Measurements from ENCODE around the gene TGM3. TPM values are rescaled to one million over a fixed set of nuclear protein-coding genes. Genes with fewer than 3 reads are reported as not detected.
"Not testable (repeated sequence)": the region's sequence is repeated elsewhere in the genome, so short reads cannot be mapped to it uniquely, and the experiment has no call there.

TGM3 gene
- 1 to 10 TPM in 2 of 4 donors, under 1 TPM in 2; 0.51 to 1.1 (median 0.90) TPM for polyA plus RNA-seq (ENCODE audit: insufficient read length in 4 of 4)

- no peak for DNase-seq (ENCODE audit: low read depth in 4 of 4, low spot score in 3 of 4)
Measured at GRCh38 chr20:2295886-2296515, at the start of gene TGM3. TSS of gene TGM3 (plus strand) at chr20:2296001. CDS start at chr20:2296064, 63 bp downstream.

- DNase-seq (ENCODE audit: low read depth in 4 of 4, low spot score in 3 of 4), result no peak
Measured at GRCh38 chr20:2246069-2246491, 49.7 kb upstream of the TGM3 start.

GRCh38 chr20:2248837-2249236 lies 47.0 kb upstream of the TGM3 start:
- no peak for DNase-seq (ENCODE audit: low read depth in 4 of 4, low spot score in 3 of 4)

GRCh38 chr20:2249935-2250334 lies 45.9 kb upstream of the TGM3 start:
- no peak for DNase-seq (ENCODE audit: low read depth in 4 of 4, low spot score in 3 of 4)

GRCh38 chr20:2252419-2252997 lies 43.3 kb upstream of the TGM3 start:
- DNase-seq (ENCODE audit: low read depth in 4 of 4, low spot score in 3 of 4), result no peak

- no peak for DNase-seq (ENCODE audit: low read depth in 4 of 4, low spot score in 3 of 4)
Measured at GRCh38 chr20:2253256-2253655, 42.5 kb upstream of the TGM3 start.

GRCh38 chr20:2254333-2254732 lies 41.5 kb upstream of the TGM3 start:
- no peak for DNase-seq (ENCODE audit: low read depth in 4 of 4, low spot score in 3 of 4)

- no peak for DNase-seq (ENCODE audit: low read depth in 4 of 4, low spot score in 3 of 4)
Measured at GRCh38 chr20:2255926-2256531, 39.8 kb upstream of the TGM3 start.

GRCh38 chr20:2259731-2260130 lies 36.1 kb upstream of the TGM3 start:
- no peak for DNase-seq (ENCODE audit: low read depth in 4 of 4, low spot score in 3 of 4)

- DNase-seq (ENCODE audit: low read depth in 4 of 4, low spot score in 3 of 4), result no peak
Measured at GRCh38 chr20:2260250-2260649, 35.6 kb upstream of the TGM3 start.

GRCh38 chr20:2261046-2261485 lies 34.7 kb upstream of the TGM3 start:
- DNase-seq (ENCODE audit: low read depth in 4 of 4, low spot score in 3 of 4), result no peak

GRCh38 chr20:2261629-2262028 lies 34.2 kb upstream of the TGM3 start:
- no peak for DNase-seq (ENCODE audit: low read depth in 4 of 4, low spot score in 3 of 4)

GRCh38 chr20:2264118-2264517 lies 31.7 kb upstream of the TGM3 start:
- DNase-seq (ENCODE audit: low read depth in 4 of 4, low spot score in 3 of 4), result no peak

GRCh38 chr20:2264621-2265374 lies 31.0 kb upstream of the TGM3 start:
- DNase-seq (ENCODE audit: low read depth in 4 of 4, low spot score in 3 of 4), result not testable (repeated sequence)

GRCh38 chr20:2273634-2274302 lies 22.0 kb upstream of the TGM3 start:
- no peak for DNase-seq (ENCODE audit: low read depth in 4 of 4, low spot score in 3 of 4)

- DNase-seq (ENCODE audit: low read depth in 4 of 4, low spot score in 3 of 4), result no peak
Measured at GRCh38 chr20:2276015-2276414, 19.8 kb upstream of the TGM3 start.

GRCh38 chr20:2279253-2279779 lies 16.5 kb upstream of the TGM3 start:
- no peak for DNase-seq (ENCODE audit: low read depth in 4 of 4, low spot score in 3 of 4)

GRCh38 chr20:2280082-2280481 lies 15.7 kb upstream of the TGM3 start:
- no peak for DNase-seq (ENCODE audit: low read depth in 4 of 4, low spot score in 3 of 4)

GRCh38 chr20:2281563-2281962 lies 14.2 kb upstream of the TGM3 start:
- no peak for DNase-seq (ENCODE audit: low read depth in 4 of 4, low spot score in 3 of 4)

GRCh38 chr20:2282181-2282580 lies 13.6 kb upstream of the TGM3 start:
- DNase-seq (ENCODE audit: low read depth in 4 of 4, low spot score in 3 of 4), result no peak

Measured in right renal pelvis (tissue), 4 donors.